SH-SY5Y (cell line): ENCODE data around the gene MAPK1IP1L.

Source experiments
- GATA2 ChIP-seq: IDR thresholded peaks from 2 replicates; pipeline ENCODE4 v1.6.1; 2011; ENCODE audit warnings: mild to moderate bottlenecking, low read depth, low read length
- GATA3 ChIP-seq: IDR thresholded peaks from 2 replicates; pipeline ENCODE4 v1.6.1; 2011; ENCODE audit warnings: low read depth, mild to moderate bottlenecking, low read length, moderate library complexity

Gene MAPK1IP1L

GRCh38 chr14:55047301-55048053 is 4.0 kb upstream of the MAPK1IP1L start:
- TF ChIP-seq GATA2 (no peak), GATA3 (no peak)

DNA sequence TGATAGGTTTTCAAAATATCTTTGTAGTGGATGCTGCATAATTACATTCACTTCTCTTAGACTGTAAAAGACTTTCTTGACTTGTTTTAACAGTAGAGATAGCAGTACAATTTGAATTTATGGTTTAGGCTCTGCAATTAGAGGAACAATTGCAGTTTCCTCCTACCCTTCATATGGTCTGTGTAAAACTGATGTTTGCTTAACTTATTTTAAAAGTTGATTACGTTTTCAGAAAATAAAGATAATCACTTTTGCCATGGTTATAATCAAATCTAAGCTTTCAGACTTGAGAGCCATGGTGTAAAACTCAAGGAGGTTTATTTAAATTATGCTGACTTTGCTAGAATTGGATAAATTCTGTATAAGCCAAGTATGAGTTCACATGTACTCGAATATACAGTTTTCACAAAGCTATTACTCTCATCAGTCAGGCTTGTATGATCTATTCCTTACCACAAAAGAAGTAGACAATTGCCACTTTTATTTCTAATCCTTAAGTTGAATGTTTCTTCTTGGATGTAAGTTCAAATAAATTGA is 2.5 kb upstream of the MAPK1IP1L start:
- TF ChIP-seq GATA3 (no peak), GATA2 (no peak)

DNA sequence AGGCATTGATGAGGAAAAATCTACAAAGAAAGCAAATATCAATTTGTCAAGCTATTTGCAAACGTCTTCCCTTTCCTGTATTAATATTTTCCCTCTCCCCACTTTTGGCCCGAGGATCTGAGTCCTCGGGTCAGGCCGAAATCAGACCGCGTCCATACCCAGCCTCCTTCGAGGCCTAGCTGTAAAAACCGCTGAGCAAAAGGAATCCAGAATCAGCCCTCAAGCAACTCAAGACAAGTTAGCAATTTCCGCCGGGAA is 353 bp upstream of the MAPK1IP1L start:
- TF ChIP-seq GATA2, result no peak
- no peak for TF ChIP-seq GATA3

DNA sequence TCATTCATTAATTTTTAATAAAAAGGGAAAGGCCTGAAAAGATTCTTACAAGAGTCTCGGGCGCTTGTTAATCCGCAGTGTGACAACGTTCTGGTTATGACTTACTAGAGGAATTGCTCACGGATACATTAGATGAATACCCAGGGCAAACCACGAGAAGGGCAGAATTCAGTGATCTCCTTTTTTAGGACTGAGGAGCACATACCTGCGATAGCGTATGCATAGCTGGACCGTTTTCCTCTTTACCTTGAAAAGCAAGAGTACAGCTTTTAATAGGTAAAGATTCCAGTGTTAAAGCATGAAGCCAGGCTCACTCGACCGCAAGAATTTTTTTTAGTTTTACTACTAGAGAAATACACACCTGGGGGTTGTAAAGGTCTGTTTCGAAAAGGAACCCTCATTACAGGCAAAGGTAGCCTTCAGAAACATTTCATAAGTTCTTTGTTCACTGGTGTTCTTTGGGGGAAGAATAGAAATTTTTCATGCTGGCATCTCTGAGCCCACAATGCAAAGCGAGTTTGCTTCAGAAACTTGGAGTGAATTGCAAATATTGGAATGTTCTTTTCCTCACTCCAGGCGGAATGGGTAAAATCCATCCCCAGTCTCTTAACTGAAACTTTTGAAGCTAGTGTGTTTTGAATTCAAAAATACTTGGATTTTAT is 953 bp downstream of the MAPK1IP1L start:
- TF ChIP-seq GATA2, result no peak
- TF ChIP-seq GATA3, result no peak

- TF ChIP-seq GATA2, result no peak
- no peak for TF ChIP-seq GATA3
Measured at GRCh38 chr14:55053018-55053417, 1.6 kb downstream of the MAPK1IP1L start.

DNA sequence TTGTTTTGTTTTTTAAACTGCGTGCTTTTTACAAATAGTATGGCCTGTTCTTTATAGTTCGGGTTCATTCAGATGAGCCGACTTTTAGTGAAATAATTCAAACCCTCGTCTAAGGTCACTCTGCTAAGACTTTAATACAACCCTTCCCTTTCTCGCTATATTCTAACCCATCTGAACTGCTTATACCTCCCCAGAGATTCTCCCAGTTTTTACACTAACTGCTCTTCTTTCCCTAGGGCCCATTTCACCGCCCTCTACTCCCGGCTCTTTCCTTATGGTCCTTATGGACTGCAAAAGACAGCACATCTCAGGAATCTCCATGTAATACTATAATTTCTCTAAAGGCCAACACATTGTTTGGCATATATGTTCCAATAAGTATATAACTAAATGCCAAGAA is 2.1 kb downstream of the MAPK1IP1L start:
- no peak for TF ChIP-seq GATA2
- TF ChIP-seq GATA3, result no peak

- TF ChIP-seq GATA2 (no peak), GATA3 (no peak)
Measured at GRCh38 chr14:55054098-55054497, 2.7 kb downstream of the MAPK1IP1L start.

DNA sequence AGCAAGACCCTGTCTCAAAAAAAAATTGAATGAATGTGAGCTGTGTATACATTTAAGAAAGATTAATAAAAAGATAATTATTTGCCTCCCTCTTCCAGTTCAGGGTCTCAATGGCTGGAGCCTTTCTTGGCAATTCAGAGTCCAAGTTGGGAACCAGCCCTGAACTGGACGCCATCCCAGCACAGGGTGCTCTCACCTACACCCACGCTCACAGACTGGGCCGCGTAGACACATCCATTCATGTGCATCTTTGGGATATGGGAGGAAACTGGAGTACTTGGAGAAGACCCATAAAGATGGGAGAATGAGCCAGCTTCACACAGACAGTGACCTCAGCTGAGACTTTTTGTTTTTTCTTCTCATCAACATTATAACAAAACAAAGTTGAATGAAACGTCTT is 6.5 kb downstream of the MAPK1IP1L start:
- TF ChIP-seq GATA2, result no peak
- TF ChIP-seq GATA3, result no peak

GRCh38 chr14:55059333-55059732 is 7.9 kb downstream of the MAPK1IP1L start:
- TF ChIP-seq GATA3 (no peak), GATA2 (no peak)

DNA sequence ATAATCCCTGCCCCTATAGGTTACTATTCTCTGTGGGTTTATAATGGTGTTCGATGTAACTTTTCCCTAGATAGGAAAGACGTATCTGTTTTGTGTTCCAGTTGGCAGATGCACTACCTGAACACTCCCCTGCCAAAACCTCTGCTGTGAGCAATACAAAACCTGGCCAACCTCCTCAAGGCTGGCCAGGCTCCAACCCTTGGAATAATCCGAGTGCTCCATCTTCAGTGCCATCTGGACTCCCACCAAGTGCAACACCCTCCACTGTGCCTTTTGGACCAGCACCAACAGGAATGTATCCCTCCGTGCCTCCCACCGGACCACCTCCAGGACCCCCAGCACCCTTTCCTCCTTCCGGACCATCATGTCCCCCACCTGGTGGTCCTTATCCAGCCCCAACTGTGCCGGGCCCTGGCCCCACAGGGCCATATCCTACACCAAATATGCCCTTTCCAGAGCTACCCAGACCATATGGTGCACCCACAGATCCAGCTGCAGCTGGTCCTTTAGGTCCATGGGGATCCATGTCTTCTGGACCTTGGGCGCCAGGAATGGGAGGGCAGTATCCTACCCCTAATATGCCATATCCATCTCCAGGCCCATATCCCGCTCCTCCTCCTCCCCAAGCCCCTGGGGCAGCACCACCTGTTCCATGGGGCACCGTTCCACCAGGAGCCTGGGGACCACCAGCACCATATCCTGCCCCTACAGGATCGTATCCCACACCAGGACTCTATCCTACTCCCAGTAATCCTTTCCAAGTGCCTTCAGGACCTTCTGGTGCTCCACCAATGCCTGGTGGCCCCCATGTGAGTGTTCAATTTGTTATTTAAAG is 11.3 kb downstream of the MAPK1IP1L start:
- TF ChIP-seq GATA3 (no peak), GATA2 (no peak)

DNA sequence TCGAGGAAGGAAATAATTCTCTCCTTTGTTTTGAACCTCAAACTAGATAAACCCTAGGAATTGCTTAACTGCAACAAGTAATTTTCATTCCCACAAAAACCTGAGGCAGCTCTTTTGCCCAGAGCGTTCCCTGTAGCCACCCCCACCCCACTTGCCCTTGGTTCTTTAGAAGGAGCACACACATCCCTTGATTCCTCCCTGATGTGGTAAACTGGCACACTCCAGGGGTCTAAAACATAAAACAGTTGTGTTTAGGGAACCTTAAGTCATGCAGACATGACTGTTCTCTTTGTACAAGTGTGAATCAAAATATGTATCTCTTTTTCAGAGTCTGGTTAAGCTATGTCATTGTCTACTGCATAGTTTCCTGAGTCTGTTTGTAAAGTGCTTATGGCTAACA is 14.0 kb downstream of the MAPK1IP1L start:
- no peak for TF ChIP-seq GATA2
- TF ChIP-seq GATA3, result no peak

- TF ChIP-seq GATA2, result no peak
- no peak for TF ChIP-seq GATA3
Measured at GRCh38 chr14:55066223-55066622, 14.8 kb downstream of the MAPK1IP1L start.

GRCh38 chr14:55070981-55071411 is 19.5 kb downstream of the MAPK1IP1L start:
- TF ChIP-seq GATA2 (no peak), GATA3 (no peak)

DNA sequence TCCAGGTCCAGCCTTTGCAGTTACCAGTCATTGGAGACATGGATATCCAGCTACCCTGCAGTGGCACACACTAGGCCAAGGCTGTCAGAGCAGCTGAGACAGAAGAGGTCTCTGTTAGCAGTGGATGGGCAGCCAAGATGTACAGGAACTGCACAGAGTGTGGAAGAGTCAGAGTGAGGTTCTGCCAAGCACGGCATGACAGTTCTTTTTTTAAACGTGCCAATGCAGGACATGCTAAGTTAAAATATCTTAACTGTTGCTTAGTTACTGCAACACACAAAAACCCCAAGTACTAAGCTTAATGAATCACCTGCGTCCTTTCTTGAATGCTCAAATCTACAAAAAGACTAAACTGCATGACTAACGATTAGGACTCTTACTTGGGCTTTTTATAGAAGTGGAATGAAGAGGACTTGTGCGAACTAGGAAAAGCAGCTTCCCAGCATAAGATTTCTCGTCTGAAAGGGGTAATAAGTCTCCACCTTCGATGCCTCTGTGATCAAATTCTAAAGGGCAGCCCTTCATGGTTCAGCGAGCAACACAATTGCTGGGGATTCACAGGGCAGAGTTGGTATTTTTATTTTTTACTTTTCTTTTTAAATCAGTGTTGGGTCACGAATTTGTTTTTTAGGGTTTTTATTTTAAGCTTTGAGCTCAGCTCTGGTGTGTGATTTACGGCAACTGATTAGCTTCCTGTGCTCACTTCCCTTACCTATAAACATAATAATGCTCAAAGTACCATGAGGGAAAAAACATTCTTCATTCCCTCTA is 20.6 kb downstream of the MAPK1IP1L start:
- TF ChIP-seq GATA2, result no peak
- no peak for TF ChIP-seq GATA3
